ENCODE measurements around the gene ALDH6A1. TPM values are rescaled to one million over a fixed set of nuclear protein-coding genes. Genes with fewer than 3 reads are reported as not detected.

ALDH6A1 gene
- polyA plus RNA-seq (11.1 and 16.8 TPM in 2 replicates), polyA minus RNA-seq (15.1 and 19.7 TPM in 2 replicates)

GRCh38 chr14:74084277-74085046 is at the start of gene ALDH6A1, which contains the start of gene LIN52:
Gene ALDH6A1, minus strand, starts transcription at chr14:74084453. Its CDS starts 59 bp downstream, at chr14:74084394.
Gene LIN52, plus strand, starts transcription at chr14:74084956. Its CDS starts 19 bp downstream, at chr14:74084975.
- H3K4me2 ChIP-seq (ENCODE audit: low read length), result peak within 1 kb of the TSS; percentile 95
- no peaks in the 10 kb centered on the region for H4K20me1 ChIP-seq (ENCODE audit: insufficient read depth)
- peak; percentile 84 for TF ChIP-seq POLR2AphosphoS5 (IDR thresholded peaks at IDR 0.05)
- TF ChIP-seq CTCF (IDR thresholded peaks at IDR 0.05; ENCODE audit: poor library complexity, severe bottlenecking), result peak; percentile 51
- no peak for TF ChIP-seq SMC3 (conservative IDR thresholded peaks at IDR 0.05; ENCODE audit: poor library complexity)
- no peak for TF ChIP-seq RAD21 (conservative IDR thresholded peaks at IDR 0.05)
- peak; percentile 78 for TF ChIP-seq MXI1 (conservative IDR thresholded peaks at IDR 0.05; ENCODE audit: poor library complexity, severe bottlenecking)
- TF ChIP-seq REST (IDR thresholded peaks at IDR 0.05; ENCODE audit: borderline replicate concordance), result peak; percentile 64
- peak within 1 kb of the TSS; percentile 80 for H2AFZ ChIP-seq (ENCODE audit: low read depth, low read length)
- peaks cover 24% of the 10 kb centered on the region for H3K79me2 ChIP-seq (replicated peaks; ENCODE audit: insufficient read depth, low read length)
- H3F3A ChIP-seq (ENCODE audit: insufficient read depth, low read length, poor library complexity, severe bottlenecking), result no peaks in the 10 kb centered on the region
- H3K9me3 ChIP-seq (ENCODE audit: low read length), result no peaks in the 10 kb centered on the region
- no peaks in the 10 kb centered on the region for H3K36me3 ChIP-seq (ENCODE audit: insufficient read depth, low read length)
- H3K27me3 ChIP-seq (ENCODE audit: insufficient read depth, low read depth, low read length), result no peaks in the 10 kb centered on the region
- peak within 1 kb of the TSS; percentile 79 for H3K4me3 ChIP-seq (ENCODE audit: low read length)
- peak within 1 kb of the TSS; percentile 77 for H3K9ac ChIP-seq (ENCODE audit: low read length)
- H3K9me2 ChIP-seq (ENCODE audit: insufficient read depth, low read length), result no peaks in the 10 kb centered on the region
- H3K27ac ChIP-seq (ENCODE audit: low read length), result peak within 1 kb of the TSS; percentile 79

- no peak for TF ChIP-seq MXI1 (conservative IDR thresholded peaks at IDR 0.05; ENCODE audit: poor library complexity, severe bottlenecking)
- Histone ChIP-seq H3K27me3 (ENCODE audit: insufficient read depth, low read depth, low read length) (no peaks in the 10 kb centered on the region), H3K9ac (ENCODE audit: low read length) (no peak overlapping the region), H3K27ac (ENCODE audit: low read length) (no peak overlapping the region), H4K20me1 (ENCODE audit: insufficient read depth) (no peaks in the 10 kb centered on the region), H3K79me2 (replicated peaks; ENCODE audit: insufficient read depth, low read length) (no peaks in the 10 kb centered on the region), H3K4me3 (ENCODE audit: low read length) (no peak overlapping the region), H2AFZ (ENCODE audit: low read depth, low read length) (no peak overlapping the region), H3K36me3 (ENCODE audit: insufficient read depth, low read length) (no peaks in the 10 kb centered on the region), H3K9me2 (ENCODE audit: insufficient read depth, low read length) (no peaks in the 10 kb centered on the region), H3K9me3 (ENCODE audit: low read length) (no peaks in the 10 kb centered on the region), H3K4me2 (ENCODE audit: low read length) (no peak overlapping the region), H3F3A (ENCODE audit: insufficient read depth, low read length, poor library complexity, severe bottlenecking) (no peaks in the 10 kb centered on the region)
Observed at GRCh38 chr14:74127634-74128033, 43.4 kb upstream of the ALDH6A1 start.

Measured in neural cell (in vitro differentiated cells).